ENCODE results near the gene TRAF7. TPM values are rescaled to one million over a fixed set of nuclear protein-coding genes. Genes with fewer than 3 reads are reported as not detected.

TRAF7 gene
- total and polyA plus RNA-seq, 2 of the 13 experiments (the other 11 are each of a cell fraction or from before 2014, with no cell fraction given) = 47.9 to 65.6 TPM

DNA sequence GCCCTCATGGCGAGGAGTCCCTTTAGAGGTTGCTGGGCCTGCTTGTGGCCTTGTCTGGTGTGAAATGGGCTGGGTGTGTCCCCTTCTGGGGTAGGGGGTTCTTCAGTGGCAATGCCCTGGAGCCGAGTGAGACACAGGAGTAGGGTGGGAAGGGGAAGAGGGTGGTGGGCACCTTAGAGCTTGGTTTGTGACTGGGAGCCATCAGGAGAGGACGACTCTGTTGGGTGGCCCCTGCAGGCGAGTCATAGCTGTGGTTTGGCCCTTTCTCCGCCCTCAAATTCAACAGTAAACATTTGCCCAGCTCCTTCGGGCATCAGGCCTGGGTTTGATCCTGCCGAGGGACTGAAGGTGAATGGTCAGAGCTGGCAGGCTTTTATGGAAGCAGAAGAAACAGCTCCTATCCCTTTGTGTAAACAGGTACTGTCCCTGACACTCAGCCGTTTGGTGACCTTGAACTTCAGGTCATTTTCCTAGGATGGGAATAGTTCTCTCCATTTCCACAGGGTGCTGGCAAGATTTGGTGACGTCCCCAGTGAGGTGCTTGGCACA, 70.7 kb downstream of the TRAF7 start (continued):
- TF ChIP-seq EP300 (IDR thresholded peaks at IDR 0.05; ENCODE audit: low read depth in 2 of 2, low read length in 2 of 2) = peak in 1 of 2 experiments; percentile 68; a peak in 1 of 4 replicates
- TF ChIP-seq EP300 (CRISPR knock-in tag; IDR thresholded peaks at IDR 0.05; ENCODE audit: borderline replicate concordance) = peak; percentile 55; the same call in 1 of the 2 replicates
- TF ChIP-seq, protein P1, sequence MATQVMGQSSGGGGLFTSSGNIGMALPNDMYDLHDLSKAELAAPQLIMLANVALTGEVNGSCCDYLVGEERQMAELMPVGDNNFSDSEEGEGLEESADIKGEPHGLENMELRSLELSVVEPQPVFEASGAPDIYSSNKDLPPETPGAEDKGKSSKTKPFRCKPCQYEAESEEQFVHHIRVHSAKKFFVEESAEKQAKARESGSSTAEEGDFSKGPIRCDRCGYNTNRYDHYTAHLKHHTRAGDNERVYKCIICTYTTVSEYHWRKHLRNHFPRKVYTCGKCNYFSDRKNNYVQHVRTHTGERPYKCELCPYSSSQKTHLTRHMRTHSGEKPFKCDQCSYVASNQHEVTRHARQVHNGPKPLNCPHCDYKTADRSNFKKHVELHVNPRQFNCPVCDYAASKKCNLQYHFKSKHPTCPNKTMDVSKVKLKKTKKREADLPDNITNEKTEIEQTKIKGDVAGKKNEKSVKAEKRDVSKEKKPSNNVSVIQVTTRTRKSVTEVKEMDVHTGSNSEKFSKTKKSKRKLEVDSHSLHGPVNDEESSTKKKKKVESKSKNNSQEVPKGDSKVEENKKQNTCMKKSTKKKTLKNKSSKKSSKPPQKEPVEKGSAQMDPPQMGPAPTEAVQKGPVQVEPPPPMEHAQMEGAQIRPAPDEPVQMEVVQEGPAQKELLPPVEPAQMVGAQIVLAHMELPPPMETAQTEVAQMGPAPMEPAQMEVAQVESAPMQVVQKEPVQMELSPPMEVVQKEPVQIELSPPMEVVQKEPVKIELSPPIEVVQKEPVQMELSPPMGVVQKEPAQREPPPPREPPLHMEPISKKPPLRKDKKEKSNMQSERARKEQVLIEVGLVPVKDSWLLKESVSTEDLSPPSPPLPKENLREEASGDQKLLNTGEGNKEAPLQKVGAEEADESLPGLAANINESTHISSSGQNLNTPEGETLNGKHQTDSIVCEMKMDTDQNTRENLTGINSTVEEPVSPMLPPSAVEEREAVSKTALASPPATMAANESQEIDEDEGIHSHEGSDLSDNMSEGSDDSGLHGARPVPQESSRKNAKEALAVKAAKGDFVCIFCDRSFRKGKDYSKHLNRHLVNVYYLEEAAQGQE (IDR thresholded peaks at IDR 0.05; ENCODE audit: borderline replicate concordance in 1 of 2, low read depth in 1 of 2, low read length in 2 of 2) = 0 out of 4 replicates have a peak, but pooled peaks of 1 of the 2 experiments have one; percentile 22
- TF ChIP-seq, protein P2, sequence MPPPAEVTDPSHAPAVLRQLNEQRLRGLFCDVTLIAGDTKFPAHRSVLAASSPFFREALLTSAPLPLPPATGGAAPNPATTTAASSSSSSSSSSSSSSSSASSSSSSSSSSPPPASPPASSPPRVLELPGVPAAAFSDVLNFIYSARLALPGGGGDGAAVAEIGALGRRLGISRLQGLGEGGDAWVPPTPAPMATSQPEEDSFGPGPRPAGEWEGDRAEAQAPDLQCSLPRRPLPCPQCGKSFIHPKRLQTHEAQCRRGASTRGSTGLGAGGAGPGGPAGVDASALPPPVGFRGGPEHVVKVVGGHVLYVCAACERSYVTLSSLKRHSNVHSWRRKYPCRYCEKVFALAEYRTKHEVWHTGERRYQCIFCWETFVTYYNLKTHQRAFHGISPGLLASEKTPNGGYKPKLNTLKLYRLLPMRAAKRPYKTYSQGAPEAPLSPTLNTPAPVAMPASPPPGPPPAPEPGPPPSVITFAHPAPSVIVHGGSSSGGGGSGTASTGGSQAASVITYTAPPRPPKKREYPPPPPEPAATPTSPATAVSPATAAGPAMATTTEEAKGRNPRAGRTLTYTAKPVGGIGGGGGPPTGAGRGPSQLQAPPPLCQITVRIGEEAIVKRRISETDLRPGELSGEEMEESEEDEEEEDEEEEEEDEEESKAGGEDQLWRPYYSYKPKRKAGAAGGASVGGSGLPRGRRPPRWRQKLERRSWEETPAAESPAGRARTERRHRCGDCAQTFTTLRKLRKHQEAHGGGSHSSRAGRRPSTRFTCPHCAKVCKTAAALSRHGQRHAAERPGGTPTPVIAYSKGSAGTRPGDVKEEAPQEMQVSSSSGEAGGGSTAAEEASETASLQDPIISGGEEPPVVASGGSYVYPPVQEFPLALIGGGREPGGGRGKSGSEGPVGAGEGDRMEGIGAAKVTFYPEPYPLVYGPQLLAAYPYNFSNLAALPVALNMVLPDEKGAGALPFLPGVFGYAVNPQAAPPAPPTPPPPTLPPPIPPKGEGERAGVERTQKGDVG (CRISPR knock-in tag; IDR thresholded peaks at IDR 0.05; ENCODE audit: borderline replicate concordance) = no peak
- no peak for TF ChIP-seq JUN (CRISPR knock-in tag; IDR thresholded peaks at IDR 0.05)
- no peak for TF ChIP-seq HOXA5 (CRISPR knock-in tag; IDR thresholded peaks at IDR 0.05)
- TF ChIP-seq ZNF629 (CRISPR knock-in tag; conservative IDR thresholded peaks at IDR 0.05) = no peak
- TF ChIP-seq HCFC1 (IDR thresholded peaks at IDR 0.05; ENCODE audit: low read depth, low read length) = no peak
- TF ChIP-seq, protein P3, sequence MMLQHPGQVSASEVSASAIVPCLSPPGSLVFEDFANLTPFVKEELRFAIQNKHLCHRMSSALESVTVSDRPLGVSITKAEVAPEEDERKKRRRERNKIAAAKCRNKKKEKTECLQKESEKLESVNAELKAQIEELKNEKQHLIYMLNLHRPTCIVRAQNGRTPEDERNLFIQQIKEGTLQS (CRISPR knock-in tag; IDR thresholded peaks at IDR 0.05) = no peak
- TF ChIP-seq DR1 (CRISPR knock-in tag; IDR thresholded peaks at IDR 0.05) = no peak
- TF ChIP-seq U2AF1 (optimal IDR thresholded peaks at IDR 0.05; ENCODE audit: low read depth, low read length) = peak; percentile 87
- peak; percentile 32; the same call in 1 of the 2 replicates for TF ChIP-seq SRF (IDR thresholded peaks at IDR 0.05; ENCODE audit: low read depth, low read length)
- TF ChIP-seq POLR2AphosphoS2 (IDR thresholded peaks at IDR 0.05; ENCODE audit: low read depth, low read length) = no peak; the same call in 1 of the 2 replicates
- TF ChIP-seq, protein P4, sequence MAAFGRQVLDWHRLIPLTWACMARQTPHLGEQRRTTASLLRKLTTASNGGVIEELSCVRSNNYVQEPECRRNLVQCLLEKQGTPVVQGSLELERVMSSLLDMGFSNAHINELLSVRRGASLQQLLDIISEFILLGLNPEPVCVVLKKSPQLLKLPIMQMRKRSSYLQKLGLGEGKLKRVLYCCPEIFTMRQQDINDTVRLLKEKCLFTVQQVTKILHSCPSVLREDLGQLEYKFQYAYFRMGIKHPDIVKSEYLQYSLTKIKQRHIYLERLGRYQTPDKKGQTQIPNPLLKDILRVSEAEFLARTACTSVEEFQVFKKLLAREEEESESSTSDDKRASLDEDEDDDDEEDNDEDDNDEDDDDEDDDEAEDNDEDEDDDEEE (CRISPR knock-in tag; IDR thresholded peaks at IDR 0.05) = no peak
- TF ChIP-seq ZNF329 (CRISPR knock-in tag; IDR thresholded peaks at IDR 0.05; ENCODE audit: low read depth) = no peak
- TF ChIP-seq HNF4G (IDR thresholded peaks at IDR 0.05; ENCODE audit: borderline replicate concordance, low read depth, low read length) = peak; percentile 25; the same call in 1 of the 2 replicates
- no peak for TF ChIP-seq HNF4G (CRISPR knock-in tag; IDR thresholded peaks at IDR 0.05; ENCODE audit: borderline replicate concordance, low read depth)
- no peak; the same call in 1 of the 2 replicates for TF ChIP-seq NFYB (CRISPR knock-in tag; IDR thresholded peaks at IDR 0.05)
- TF ChIP-seq NAIF1 (CRISPR knock-in tag; IDR thresholded peaks at IDR 0.05; ENCODE audit: borderline replicate concordance) = no peak
- TF ChIP-seq, protein P5, sequence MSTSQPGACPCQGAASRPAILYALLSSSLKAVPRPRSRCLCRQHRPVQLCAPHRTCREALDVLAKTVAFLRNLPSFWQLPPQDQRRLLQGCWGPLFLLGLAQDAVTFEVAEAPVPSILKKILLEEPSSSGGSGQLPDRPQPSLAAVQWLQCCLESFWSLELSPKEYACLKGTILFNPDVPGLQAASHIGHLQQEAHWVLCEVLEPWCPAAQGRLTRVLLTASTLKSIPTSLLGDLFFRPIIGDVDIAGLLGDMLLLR (CRISPR knock-in tag; IDR thresholded peaks at IDR 0.05) = no peak
- 0 out of 2 replicates have a peak, but pooled peaks have one; percentile 13 for TF ChIP-seq SIX4 (CRISPR knock-in tag; IDR thresholded peaks at IDR 0.05)
